NT2/D1 (cell line): ENCODE results near the gene ATP2A3.
"Not testable (repeated sequence)": the region's sequence is repeated elsewhere in the genome, so short reads cannot be mapped to it uniquely, and the experiment has no call there.

Experiments used
- DNase-seq: peaks from one replicate; pipeline ENCODE4 v3.0.0-alpha.2; 2011; ENCODE audit warnings: low read depth, low spot score
- H3K27me3 ChIP-seq: 2 replicates; pipeline ENCODE4 v1.6.0; 2011; ENCODE audit warnings: mild to moderate bottlenecking; ENCODE audit not compliant: insufficient read length, insufficient read depth
- H3K36me3 ChIP-seq: 2 replicates; pipeline ENCODE4 v1.6.1; 2011; ENCODE audit warnings: mild to moderate bottlenecking, low read length, mixed read lengths; ENCODE audit not compliant: insufficient read depth, insufficient read length
- H3K4me1 ChIP-seq: 2 replicates; pipeline ENCODE4 v1.5.1; 2011; ENCODE audit not compliant: insufficient read depth, insufficient read length
- H3K4me3 ChIP-seq: 2 replicates; pipeline ENCODE4 v1.5.1; 2011; ENCODE audit warnings: low read depth; ENCODE audit not compliant: insufficient read length
- H3K9ac ChIP-seq: 2 replicates; pipeline ENCODE4 v1.6.0; 2011; ENCODE audit warnings: low read depth; ENCODE audit not compliant: insufficient read length
- H3K9me3 ChIP-seq: 2 replicates; pipeline ENCODE4 v1.5.1; 2011; ENCODE audit warnings: mild to moderate bottlenecking, low read length; ENCODE audit not compliant: insufficient read depth
- SUZ12 ChIP-seq: IDR thresholded peaks from 2 replicates; pipeline ENCODE4 v1.6.1; 2011; ENCODE audit not compliant: insufficient read length, insufficient read depth; ENCODE audit errors: extremely low read depth
- YY1 ChIP-seq: IDR thresholded peaks from 2 replicates; pipeline ENCODE4 v1.6.1; 2011; ENCODE audit not compliant: insufficient read length, insufficient read depth
- ZNF274 ChIP-seq: IDR thresholded peaks from 2 replicates; pipeline ENCODE4 v1.6.1; 2011; ENCODE audit warnings: mild to moderate bottlenecking, low read depth, low read length

The ATP2A3 gene

GRCh38 chr17:3998436-3998835, 34.2 kb upstream of the ATP2A3 start:
- no peak for TF ChIP-seq YY1
- H3K4me1 ChIP-seq: no peaks in the 10 kb centered on the region
- no peaks in the 10 kb centered on the region for H3K36me3 ChIP-seq
- no peak for DNase-seq
- no peak overlapping the region for H3K4me3 ChIP-seq
- H3K27me3 ChIP-seq: no peaks in the 10 kb centered on the region
- peaks cover 9% of the 10 kb centered on the region; the same call in 1 of the 2 replicates for H3K9me3 ChIP-seq
- H3K9ac ChIP-seq: no peak overlapping the region

GRCh38 chr17:3995067-3995466, 30.8 kb upstream of the ATP2A3 start:
- Histone ChIP-seq H3K4me1 (no peaks in the 10 kb centered on the region), H3K4me3 (no peak overlapping the region), H3K9ac (no peak overlapping the region), H3K9me3 (peaks cover 9% of the 10 kb centered on the region; the same call in 1 of the 2 replicates), H3K27me3 (no peaks in the 10 kb centered on the region), H3K36me3 (no peaks in the 10 kb centered on the region)
- no peak for DNase-seq
- TF ChIP-seq YY1 (no peak), ZNF274 (no peak), SUZ12 (no peak)

GRCh38 chr17:3994221-3994576, 30.0 kb upstream of the ATP2A3 start:
- Histone ChIP-seq H3K9ac (no peak overlapping the region), H3K4me1 (peaks cover 2% of the 10 kb centered on the region), H3K4me3 (no peak overlapping the region), H3K27me3 (no peaks in the 10 kb centered on the region), H3K36me3 (no peaks in the 10 kb centered on the region), H3K9me3 (peaks cover 9% of the 10 kb centered on the region; the same call in 1 of the 2 replicates)
- no peak for DNase-seq
- TF ChIP-seq YY1 (no peak), SUZ12 (no peak), ZNF274 (no peak)

- no peak overlapping the region for H3K9ac ChIP-seq
- no peaks in the 10 kb centered on the region for H3K27me3 ChIP-seq
- no peak for TF ChIP-seq YY1
- no peak for TF ChIP-seq SUZ12
- TF ChIP-seq ZNF274: no peak
- H3K9me3 ChIP-seq: peaks cover 9% of the 10 kb centered on the region; the same call in 1 of the 2 replicates
- H3K4me3 ChIP-seq: no peak overlapping the region
- no peak for DNase-seq
- no peaks in the 10 kb centered on the region for H3K36me3 ChIP-seq
- peaks cover 2% of the 10 kb centered on the region for H3K4me1 ChIP-seq
Measured at GRCh38 chr17:3993493-3994220, 29.4 kb upstream of the ATP2A3 start.

GRCh38 chr17:3992370-3992769, 28.1 kb upstream of the ATP2A3 start:
- Histone ChIP-seq H3K27me3 (no peaks in the 10 kb centered on the region), H3K4me3 (no peak overlapping the region), H3K9me3 (peaks cover 9% of the 10 kb centered on the region; the same call in 1 of the 2 replicates), H3K9ac (no peak overlapping the region), H3K4me1 (peaks cover 2% of the 10 kb centered on the region), H3K36me3 (no peaks in the 10 kb centered on the region)
- TF ChIP-seq YY1 (no peak), SUZ12 (no peak), ZNF274 (no peak)
- DNase-seq: no peak

GRCh38 chr17:3991699-3992098, 27.5 kb upstream of the ATP2A3 start:
- H3K9me3 ChIP-seq, H3K27me3 ChIP-seq: not testable (repeated sequence)

GRCh38 chr17:3990386-3991127, 26.3 kb upstream of the ATP2A3 start:
- no peak overlapping the region for H3K4me3 ChIP-seq
- peaks cover 9% of the 10 kb centered on the region; the same call in 1 of the 2 replicates for H3K9me3 ChIP-seq
- TF ChIP-seq YY1: no peak
- no peak for TF ChIP-seq ZNF274
- TF ChIP-seq SUZ12: no peak
- H3K4me1 ChIP-seq: peaks cover 2% of the 10 kb centered on the region
- H3K27me3 ChIP-seq: no peaks in the 10 kb centered on the region
- no peak for DNase-seq
- no peaks in the 10 kb centered on the region for H3K36me3 ChIP-seq
- H3K9ac ChIP-seq: no peak overlapping the region

More at GRCh38 chr17:3991699-3992098, 27.5 kb upstream of the ATP2A3 start:
- H3K9ac ChIP-seq, DNase-seq, H3K4me1 ChIP-seq, H3K36me3 ChIP-seq, H3K4me3 ChIP-seq: not testable (repeated sequence)
